GM10266 (cell line): ENCODE data around the gene MYBPH.

ENCODE experiments used
- DNase-seq: peaks from one replicate; pipeline ENCODE4 v3.0.0; 2012; ENCODE audit errors: extremely low spot score
- CTCF ChIP-seq: IDR thresholded peaks from 2 replicates; pipeline ENCODE4 v1.5.1; 2012; ENCODE audit warnings: mild to moderate bottlenecking, low read depth; ENCODE audit not compliant: control insufficient read depth, insufficient read depth; ENCODE audit errors: missing control alignments

The MYBPH gene

GRCh38 chr1:203188686-203189232, 13.1 kb upstream of the MYBPH start:
- DNase-seq = no peak
- no peak for TF ChIP-seq CTCF

GRCh38 chr1:203187689-203188264, 12.2 kb upstream of the MYBPH start:
- no peak for DNase-seq
- no peak for TF ChIP-seq CTCF

GRCh38 chr1:203187304-203187685, 11.7 kb upstream of the MYBPH start:
- TF ChIP-seq CTCF = no peak
- no peak for DNase-seq

GRCh38 chr1:203186446-203187303, 11.0 kb upstream of the MYBPH start, which contains the start of gene CHI3L1:
CHI3L1 (minus strand) TSS chr1:203186704; CDS start chr1:203186623, 81 bp downstream.
- TF ChIP-seq CTCF = no peak
- DNase-seq = no peak

- TF ChIP-seq CTCF = no peak
- no peak for DNase-seq
These were observed 10.4 kb upstream of the MYBPH start for GRCh38 chr1:203186091-203186445.

GRCh38 chr1:203185585-203185984, 10.0 kb upstream of the MYBPH start:
- no peak for TF ChIP-seq CTCF
- no peak for DNase-seq

- DNase-seq = no peak
- TF ChIP-seq CTCF = no peak
These were observed 9.4 kb upstream of the MYBPH start for GRCh38 chr1:203185061-203185461.
